Activated naive CD8-positive, alpha-beta T cell treated with anti-CD3 and anti-CD28 coated beads, Interleukin-2, amount 50 U/mL, for 24 hours (primary cell): Measurements from ENCODE around the gene ARMC6.

Source experiments
- ATAC-seq: fragments of 150-1000 bp; cut with Tn5 transposase; one replicate; pipeline ENCODE4 v1.10.0; 2021
- DNase-seq: peaks from one replicate; pipeline ENCODE4 v3.0.0; 2021
- H3K27ac Mint-ChIP-seq: one replicate; pipeline ENCODE4 v1.8.0; 2021; ENCODE audit warnings: mild to moderate bottlenecking, mixed read lengths
- H3K27me3 Mint-ChIP-seq: one replicate; pipeline ENCODE4 v1.8.0; 2021; ENCODE audit warnings: mixed read lengths
- H3K36me3 Mint-ChIP-seq: one replicate; pipeline ENCODE4 v1.8.0; 2021; ENCODE audit warnings: low read depth, mixed read lengths
- H3K4me1 Mint-ChIP-seq: one replicate; pipeline ENCODE4 v1.8.0; 2021; ENCODE audit warnings: mixed read lengths
- H3K4me3 Mint-ChIP-seq: one replicate; pipeline ENCODE4 v1.8.0; 2021; ENCODE audit warnings: mild to moderate bottlenecking, moderate library complexity, mixed read lengths
- H3K9me3 Mint-ChIP-seq: one replicate; pipeline ENCODE4 v1.8.0; 2021; ENCODE audit warnings: mixed read lengths

Gene ARMC6

GRCh38 chr19:19064811-19065745 is 31.7 kb downstream of the ARMC6 start:
- peaks cover 2% of the 10 kb centered on the region for H3K36me3 Mint-ChIP-seq
- H3K9me3 Mint-ChIP-seq, result no peaks in the 10 kb centered on the region
- DNase-seq (peak; percentile 55), ATAC-seq (no peak)
- no peaks in the 10 kb centered on the region for H3K27me3 Mint-ChIP-seq
- H3K27ac Mint-ChIP-seq, result peak overlapping the region; percentile 64
- H3K4me3 Mint-ChIP-seq, result peak overlapping the region; percentile 78
- H3K4me1 Mint-ChIP-seq, result peaks cover 51% of the 10 kb centered on the region

- no peaks in the 10 kb centered on the region for H3K9me3 Mint-ChIP-seq
- no peak for DNase-seq
- peaks cover 1% of the 10 kb centered on the region for H3K36me3 Mint-ChIP-seq
- no peak for ATAC-seq
- no peak overlapping the region for H3K27ac Mint-ChIP-seq
- peaks cover 45% of the 10 kb centered on the region for H3K4me1 Mint-ChIP-seq
- H3K4me3 Mint-ChIP-seq, result no peak overlapping the region
- H3K27me3 Mint-ChIP-seq, result no peaks in the 10 kb centered on the region
Measured at GRCh38 chr19:19067276-19068072, 34.1 kb downstream of the ARMC6 start.

GRCh38 chr19:19068659-19069654 is 35.6 kb downstream of the ARMC6 start:
- DNase-seq, result no peak
- Mint-ChIP-seq H3K4me3 (no peak overlapping the region), H3K27me3 (no peaks in the 10 kb centered on the region), H3K27ac (no peak overlapping the region), H3K4me1 (peaks cover 36% of the 10 kb centered on the region), H3K9me3 (no peaks in the 10 kb centered on the region), H3K36me3 (no peaks in the 10 kb centered on the region)
- no peak for ATAC-seq

- H3K27me3 Mint-ChIP-seq, result no peaks in the 10 kb centered on the region
- no peak overlapping the region for H3K27ac Mint-ChIP-seq
- no peak for DNase-seq
- no peak for ATAC-seq
- peaks cover 18% of the 10 kb centered on the region for H3K4me1 Mint-ChIP-seq
- H3K36me3 Mint-ChIP-seq, result no peaks in the 10 kb centered on the region
- H3K9me3 Mint-ChIP-seq, result no peaks in the 10 kb centered on the region
- H3K4me3 Mint-ChIP-seq, result no peak overlapping the region
Measured at GRCh38 chr19:19071897-19072296, 38.5 kb downstream of the ARMC6 start.

- H3K4me1 Mint-ChIP-seq, result peaks cover 7% of the 10 kb centered on the region
Measured at GRCh38 chr19:19074196-19074882, 40.9 kb downstream of the ARMC6 start.

GRCh38 chr19:19075126-19075525 is 41.7 kb downstream of the ARMC6 start:
- no peak for DNase-seq
- Mint-ChIP-seq H3K36me3 (peaks cover 4% of the 10 kb centered on the region), H3K27ac (no peak overlapping the region), H3K4me1 (peaks cover 4% of the 10 kb centered on the region), H3K4me3 (no peak overlapping the region), H3K9me3 (no peaks in the 10 kb centered on the region), H3K27me3 (no peaks in the 10 kb centered on the region)
- ATAC-seq, result no peak

More at GRCh38 chr19:19074196-19074882, 40.9 kb downstream of the ARMC6 start:
- H3K27me3 Mint-ChIP-seq, result no peaks in the 10 kb centered on the region
- H3K36me3 Mint-ChIP-seq, result peaks cover 4% of the 10 kb centered on the region
- no peaks in the 10 kb centered on the region for H3K9me3 Mint-ChIP-seq
- no peak overlapping the region for H3K4me3 Mint-ChIP-seq
- DNase-seq (no peak), ATAC-seq (no peak)
- H3K27ac Mint-ChIP-seq, result no peak overlapping the region

GRCh38 chr19:19076476-19076875 is 43.1 kb downstream of the ARMC6 start:
- Mint-ChIP-seq H3K27ac (no peak overlapping the region), H3K9me3 (no peaks in the 10 kb centered on the region), H3K4me3 (no peak overlapping the region), H3K4me1 (peaks cover 2% of the 10 kb centered on the region), H3K36me3 (peaks cover 4% of the 10 kb centered on the region), H3K27me3 (no peaks in the 10 kb centered on the region)
- DNase-seq (no peak), ATAC-seq (no peak)

- Mint-ChIP-seq H3K9me3 (no peaks in the 10 kb centered on the region), H3K4me3 (no peak overlapping the region), H3K27ac (no peak overlapping the region), H3K36me3 (peaks cover 4% of the 10 kb centered on the region), H3K4me1 (peaks cover under 1% of the 10 kb centered on the region), H3K27me3 (no peaks in the 10 kb centered on the region)
- DNase-seq (no peak), ATAC-seq (no peak)
Measured at GRCh38 chr19:19077103-19077502, 43.7 kb downstream of the ARMC6 start.

- DNase-seq (no peak), ATAC-seq (no peak)
- Mint-ChIP-seq H3K4me3 (no peak overlapping the region), H3K9me3 (no peaks in the 10 kb centered on the region), H3K27me3 (no peaks in the 10 kb centered on the region), H3K4me1 (no peaks in the 10 kb centered on the region), H3K36me3 (peaks cover 4% of the 10 kb centered on the region), H3K27ac (no peak overlapping the region)
Measured at GRCh38 chr19:19078801-19079200, 45.4 kb downstream of the ARMC6 start.

GRCh38 chr19:19079571-19079970 is 46.2 kb downstream of the ARMC6 start:
- Mint-ChIP-seq H3K27ac (no peak overlapping the region), H3K9me3 (no peaks in the 10 kb centered on the region), H3K4me1 (no peaks in the 10 kb centered on the region), H3K4me3 (no peak overlapping the region), H3K27me3 (no peaks in the 10 kb centered on the region), H3K36me3 (peaks cover 4% of the 10 kb centered on the region)
- no peak for ATAC-seq
- DNase-seq, result no peak

- H3K27ac Mint-ChIP-seq, result no peak overlapping the region
- no peaks in the 10 kb centered on the region for H3K4me1 Mint-ChIP-seq
- no peaks in the 10 kb centered on the region for H3K9me3 Mint-ChIP-seq
- DNase-seq (no peak), ATAC-seq (no peak)
- peaks cover 4% of the 10 kb centered on the region for H3K36me3 Mint-ChIP-seq
- no peak overlapping the region for H3K4me3 Mint-ChIP-seq
- no peaks in the 10 kb centered on the region for H3K27me3 Mint-ChIP-seq
Measured at GRCh38 chr19:19081642-19082151, 48.3 kb downstream of the ARMC6 start.

GRCh38 chr19:19083413-19084178 is 50.2 kb downstream of the ARMC6 start:
- DNase-seq, result no peak
- Mint-ChIP-seq H3K4me1 (peaks cover 2% of the 10 kb centered on the region), H3K27ac (no peak overlapping the region), H3K36me3 (no peaks in the 10 kb centered on the region), H3K9me3 (no peaks in the 10 kb centered on the region), H3K27me3 (no peaks in the 10 kb centered on the region), H3K4me3 (no peak overlapping the region)
- ATAC-seq, result no peak

GRCh38 chr19:19087676-19088075 is 54.3 kb downstream of the ARMC6 start:
- DNase-seq (no peak), ATAC-seq (no peak)
- Mint-ChIP-seq H3K27ac (no peak overlapping the region), H3K27me3 (no peaks in the 10 kb centered on the region), H3K36me3 (no peaks in the 10 kb centered on the region), H3K4me1 (peaks cover 2% of the 10 kb centered on the region), H3K9me3 (no peaks in the 10 kb centered on the region), H3K4me3 (no peak overlapping the region)
